Stimulated activated CD8-positive, alpha-beta memory T cell treated with anti-CD3 and anti-CD28 coated beads, Interleukin-2, amount 100 ng/mL, for 1 hour (primary cell): ENCODE measurements around the gene CCDC30.
A peak's percentile ranks its signal among the peaks of the same experiment; 100 is the strongest.

Experiments
- DNase-seq, 2 donors: peaks; one replicate each; pipeline ENCODE4 v3.0.0-alpha.2; 2020; ENCODE audit warnings: low read depth in 2 of 2

The CCDC30 gene

DNA sequence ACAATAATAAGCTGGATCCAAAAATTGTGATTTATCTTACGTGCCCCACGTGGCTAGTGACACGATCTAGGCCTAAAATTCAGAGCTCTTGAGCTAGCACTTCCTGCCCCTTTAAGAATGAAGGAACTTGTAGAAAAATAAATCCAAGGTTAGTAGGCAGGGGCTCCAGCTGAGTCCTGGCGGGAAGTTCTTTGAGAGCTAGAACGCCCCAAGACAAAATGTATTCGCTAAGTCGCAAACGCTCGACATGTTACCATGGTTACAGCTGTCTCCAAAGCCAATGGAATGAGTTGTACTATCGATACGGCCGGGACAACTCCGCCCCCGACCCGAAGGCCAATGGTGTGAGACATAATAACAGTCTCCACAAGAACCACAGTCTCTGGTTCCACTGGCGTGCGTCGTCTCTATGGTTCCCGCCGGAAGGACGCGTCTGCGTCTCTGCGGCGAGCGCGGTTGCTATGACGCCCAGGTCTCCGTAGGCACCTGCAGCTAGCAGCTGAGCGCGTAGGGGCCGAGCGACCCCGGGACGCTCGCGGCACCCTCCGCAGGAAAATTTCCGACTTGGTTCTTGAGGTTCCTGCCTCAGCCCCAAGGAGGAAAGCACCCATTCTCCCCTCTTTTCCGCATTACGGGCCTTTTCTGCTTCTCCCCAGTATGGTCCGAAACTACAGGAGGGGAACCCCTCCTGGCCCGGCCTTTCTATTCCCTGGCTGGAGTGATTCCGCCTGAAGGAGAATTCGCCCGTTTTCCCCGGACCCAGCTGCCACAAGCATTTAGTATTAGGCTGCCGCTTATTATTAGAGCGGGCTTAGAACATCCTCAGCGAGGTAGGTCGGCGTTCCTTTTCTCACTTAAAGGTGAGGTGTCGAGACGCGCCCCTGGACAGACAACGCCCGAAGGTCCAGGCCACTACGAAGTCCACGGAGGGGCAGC is at the start of gene CCDC30:
Gene CCDC30, plus strand, starts transcription at position 459 of the 936 bp plus-strand sequence. CDS start 17,266 bp downstream, outside the sequence.
- DNase-seq: peak; percentile 89 to 91

DNA sequence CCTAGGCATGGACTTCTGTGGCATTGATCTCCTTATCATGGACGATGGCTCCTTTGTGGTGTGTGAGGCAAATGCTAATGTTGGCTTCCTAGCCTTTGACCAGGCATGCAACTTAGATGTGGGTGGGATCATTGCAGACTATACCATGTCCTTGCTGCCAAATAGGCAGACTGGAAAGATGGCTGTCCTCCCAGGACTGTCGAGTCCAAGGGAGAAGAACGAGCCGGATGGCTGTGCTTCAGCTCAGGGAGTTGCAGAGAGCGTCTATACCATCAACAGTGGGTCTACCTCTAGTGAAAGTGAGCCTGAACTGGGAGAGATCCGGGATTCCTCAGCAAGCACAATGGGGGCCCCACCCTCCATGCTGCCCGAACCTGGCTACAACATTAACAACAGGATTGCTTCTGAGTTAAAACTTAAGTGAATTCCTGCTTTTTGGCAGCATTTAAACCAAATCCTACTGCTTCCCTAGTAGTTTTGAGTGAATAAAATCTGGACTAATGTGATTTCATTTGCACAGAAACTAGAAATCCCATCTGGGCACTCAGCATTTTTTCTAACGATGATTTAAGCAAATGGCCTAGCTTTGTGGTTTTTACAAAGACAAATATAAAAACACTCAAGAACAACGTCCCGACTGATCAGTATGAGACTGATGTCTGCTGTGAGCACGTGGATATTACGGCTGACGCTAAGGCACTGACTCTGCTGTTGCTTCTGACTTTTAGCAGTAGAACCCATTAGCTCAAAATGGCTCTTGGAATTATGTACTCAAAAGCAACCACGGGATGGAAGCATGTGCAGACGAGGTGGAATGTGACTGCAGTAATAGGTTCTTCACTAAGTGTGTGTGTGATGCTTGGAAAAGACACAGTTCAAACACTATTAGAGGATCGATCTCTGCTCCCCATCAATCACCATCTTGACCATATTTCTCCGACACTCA is 48.3 kb upstream of the CCDC30 start:
- DNase-seq: no peak

DNA sequence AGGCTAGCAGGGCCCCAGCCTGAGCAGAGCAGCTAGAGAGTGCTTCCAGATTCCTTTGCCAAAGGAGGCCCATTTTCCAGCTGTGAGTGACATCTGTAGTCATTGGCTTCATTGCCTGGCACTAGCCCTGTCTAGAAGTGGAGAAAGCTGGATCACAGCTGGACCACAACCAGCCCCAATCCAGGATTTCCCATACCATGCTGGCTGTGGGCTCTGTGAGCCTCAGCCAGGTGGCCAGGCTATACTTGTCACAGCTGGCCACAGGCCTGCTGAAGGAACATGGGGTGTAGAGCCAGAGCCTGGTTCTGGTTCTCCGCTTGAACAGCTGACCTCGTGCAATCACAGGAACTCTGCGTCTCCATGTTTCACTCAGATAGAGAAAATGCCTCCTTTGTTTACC is 45.9 kb upstream of the CCDC30 start:
- DNase-seq: no peak

DNA sequence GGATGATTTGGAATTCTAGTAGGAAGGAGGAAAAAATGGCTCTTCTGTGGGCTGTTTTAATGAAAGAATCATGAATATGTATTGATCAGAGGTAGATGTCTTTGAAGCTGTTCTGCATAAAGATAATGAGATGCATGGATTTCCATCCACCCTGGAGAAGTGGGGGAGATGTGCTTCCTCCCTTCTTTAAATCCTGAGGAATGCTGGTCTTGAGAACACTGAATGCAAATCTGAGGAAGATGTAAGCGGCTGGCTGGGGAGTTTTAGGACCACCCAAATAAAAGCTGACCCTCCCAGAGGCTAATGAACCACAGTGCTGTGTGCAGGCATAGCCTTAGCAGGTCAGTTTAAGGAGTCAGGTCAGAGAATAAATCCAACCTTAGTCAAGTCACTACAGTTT is 44.6 kb upstream of the CCDC30 start:
- no peak for DNase-seq

DNA sequence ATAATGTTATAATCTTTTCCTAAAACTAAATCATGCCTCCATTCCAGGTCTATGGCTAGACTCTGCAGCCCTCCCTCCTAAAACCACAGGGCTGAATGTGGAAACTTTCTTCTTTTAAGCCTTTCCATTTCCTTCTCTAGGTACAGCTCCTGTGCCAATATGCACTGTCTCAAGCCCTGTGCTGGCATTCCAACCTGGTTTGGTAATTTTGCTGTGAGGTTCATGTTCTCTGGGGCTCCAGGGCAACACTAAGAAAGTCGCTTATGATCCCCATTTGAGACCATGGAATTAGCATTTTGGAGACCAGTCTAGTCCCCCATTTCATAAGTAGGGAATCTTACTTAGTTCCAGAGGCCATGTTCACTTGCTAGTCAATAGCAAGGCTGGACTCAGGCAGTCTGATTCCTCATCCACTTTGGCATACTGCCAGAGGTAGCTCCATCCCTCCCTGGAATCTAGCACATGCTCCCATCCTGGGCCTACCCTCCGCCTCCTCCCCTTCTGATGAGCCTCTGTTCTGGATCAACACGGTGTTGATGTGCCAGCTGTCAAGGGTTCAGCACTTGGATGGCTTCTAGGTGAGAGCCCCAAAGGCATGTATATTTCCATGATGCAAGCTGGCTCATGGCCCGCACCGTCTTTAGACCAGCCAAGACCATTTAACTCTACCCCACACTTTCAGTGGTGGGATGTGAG is 43.8 kb upstream of the CCDC30 start:
- DNase-seq: no peak

DNA sequence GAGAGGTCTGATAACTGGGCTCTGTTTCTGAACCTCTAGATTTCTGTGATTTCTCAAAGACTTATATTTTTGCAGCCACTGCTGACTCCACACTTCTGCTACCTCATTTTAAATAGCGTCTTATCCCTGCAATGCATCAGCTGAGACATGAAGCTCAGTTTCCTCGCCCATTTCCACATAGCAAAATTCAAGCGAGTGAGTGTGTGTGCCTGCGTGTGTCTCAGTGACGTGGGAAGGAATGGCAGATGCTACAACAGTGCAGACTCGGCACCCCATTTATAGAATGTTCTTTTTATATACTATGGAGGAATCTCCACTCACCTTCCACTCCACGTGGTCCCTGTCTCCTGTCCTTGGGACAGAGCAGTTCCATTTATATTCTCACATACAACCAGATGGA is 43.0 kb upstream of the CCDC30 start:
- DNase-seq: no peak

DNA sequence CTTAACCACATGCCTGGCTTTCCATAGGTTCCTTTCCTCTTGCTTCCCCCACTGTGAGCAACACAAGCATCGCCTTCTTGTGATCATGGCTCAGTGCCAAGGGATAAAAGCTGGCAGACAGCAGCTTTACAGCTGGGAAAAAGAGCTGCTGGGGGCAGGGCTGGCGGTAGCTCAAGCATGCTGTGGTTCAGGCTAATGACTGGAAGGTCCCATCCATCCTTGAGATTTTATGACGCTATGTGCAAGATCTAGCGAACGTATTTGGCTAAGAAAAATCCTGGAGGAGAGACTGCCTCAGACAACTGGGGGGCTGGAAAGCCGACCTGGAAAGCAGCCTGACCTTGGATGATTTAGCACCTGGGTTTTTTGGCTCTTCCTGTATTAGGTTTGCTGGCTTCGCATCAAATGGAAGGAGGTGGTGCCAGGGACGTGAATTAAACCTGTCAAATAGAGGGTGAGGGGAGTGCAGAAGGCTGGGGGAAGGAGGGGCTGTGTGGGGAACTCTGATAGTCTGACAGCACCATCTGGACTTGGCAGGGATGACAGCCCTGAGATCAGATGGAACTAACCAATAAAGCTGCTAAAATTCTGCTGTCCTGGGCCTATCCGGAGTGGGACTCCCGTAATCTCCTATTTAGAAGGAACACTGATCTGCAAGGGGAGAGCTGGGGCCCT is 42.0 kb upstream of the CCDC30 start:
- DNase-seq: no peak

DNA sequence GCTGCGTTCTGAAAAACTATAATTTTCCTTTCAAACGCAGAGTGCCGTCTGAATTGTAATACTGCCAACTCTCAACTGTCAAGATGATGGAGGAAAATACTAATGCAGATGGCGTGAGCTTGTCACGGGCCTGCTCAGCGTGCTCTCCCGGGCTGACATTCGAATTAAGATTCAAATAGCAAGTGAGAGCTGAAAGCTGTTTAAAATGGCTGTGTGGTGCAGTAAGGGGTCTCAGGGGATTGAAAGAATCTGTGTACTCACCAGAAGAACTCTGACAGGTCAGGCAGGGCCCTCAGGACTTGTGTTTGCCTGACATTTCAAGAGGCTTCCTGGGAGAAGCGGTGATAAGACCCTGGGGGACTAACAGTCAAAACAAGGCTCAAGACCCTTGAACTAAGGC is 40.3 kb upstream of the CCDC30 start:
- no peak for DNase-seq

DNA sequence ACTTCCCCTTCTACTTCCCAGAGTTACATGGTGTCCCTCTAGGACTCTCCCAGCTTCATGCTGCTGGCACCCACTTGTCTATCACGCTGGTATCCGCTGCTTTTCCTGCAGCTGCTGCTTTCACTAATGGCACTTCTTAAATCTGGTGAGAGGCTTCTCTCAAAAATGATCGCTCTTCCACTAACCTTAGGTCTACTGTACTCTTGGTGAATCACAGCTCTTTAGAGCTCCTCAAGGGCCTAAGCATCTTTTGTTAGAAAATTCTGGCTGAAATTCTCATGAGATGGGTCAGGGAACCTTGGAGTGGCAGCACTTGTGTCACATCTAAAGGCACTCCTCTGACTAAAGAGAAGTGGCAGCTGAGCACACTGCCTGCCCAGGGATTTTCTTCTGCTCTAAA is 39.4 kb upstream of the CCDC30 start:
- DNase-seq: no peak

DNA sequence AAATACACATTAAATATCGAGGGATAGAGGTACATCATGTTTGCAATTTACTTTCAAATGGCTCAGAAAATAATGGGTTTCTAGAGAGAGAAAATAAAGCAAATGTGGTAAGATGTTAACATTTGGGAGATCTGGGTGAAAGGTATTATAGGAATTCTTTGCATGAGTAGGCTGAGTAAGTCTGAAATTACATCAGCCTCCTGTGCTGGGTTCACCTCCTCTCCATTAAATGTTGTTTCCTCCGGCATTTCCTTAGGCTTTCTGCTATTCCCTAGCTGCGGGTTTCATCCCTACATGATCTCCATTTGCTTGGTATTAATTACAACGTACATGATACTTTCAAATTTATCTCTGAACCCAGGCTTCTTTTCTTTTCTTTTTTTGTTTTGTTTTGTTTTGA is 38.9 kb upstream of the CCDC30 start:
- no peak for DNase-seq

DNA sequence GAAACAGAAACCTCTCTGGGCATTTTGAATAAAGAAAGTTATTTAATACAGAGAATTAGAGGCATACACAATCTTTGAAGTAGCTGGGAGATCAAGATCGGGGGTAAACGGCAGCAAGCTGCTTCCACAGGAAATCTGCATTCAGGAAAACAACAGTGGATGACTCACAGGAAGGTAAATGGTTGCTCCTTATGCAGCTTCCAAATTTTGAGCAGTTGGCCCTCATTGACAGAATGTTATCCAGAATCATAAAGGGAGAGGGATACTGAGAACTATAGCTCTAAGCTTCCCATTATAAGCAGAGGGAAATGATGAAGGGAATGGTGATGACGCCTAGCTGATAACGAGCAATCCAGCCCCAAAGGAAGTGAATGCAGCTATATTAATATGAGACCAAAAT is 35.8 kb upstream of the CCDC30 start:
- no peak for DNase-seq

DNA sequence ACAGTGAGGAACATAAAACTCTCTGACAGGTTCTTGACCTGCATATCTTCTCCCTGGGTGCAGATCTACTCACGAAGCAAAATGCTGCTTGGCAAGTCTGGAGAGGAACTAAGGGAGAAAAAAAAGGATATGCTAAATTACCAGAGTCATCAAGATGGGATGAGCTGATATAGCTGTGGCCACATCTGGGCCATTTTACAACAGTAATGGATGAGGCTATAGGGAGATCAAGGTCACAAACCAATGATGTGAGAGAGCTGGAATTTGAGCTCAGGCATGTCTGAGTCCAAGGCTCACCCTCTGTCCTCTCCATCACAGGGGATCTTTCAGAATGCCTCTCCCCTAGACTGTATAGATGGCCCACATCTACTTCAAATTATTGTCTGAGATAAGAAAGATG is 33.5 kb upstream of the CCDC30 start:
- DNase-seq: no peak

DNA sequence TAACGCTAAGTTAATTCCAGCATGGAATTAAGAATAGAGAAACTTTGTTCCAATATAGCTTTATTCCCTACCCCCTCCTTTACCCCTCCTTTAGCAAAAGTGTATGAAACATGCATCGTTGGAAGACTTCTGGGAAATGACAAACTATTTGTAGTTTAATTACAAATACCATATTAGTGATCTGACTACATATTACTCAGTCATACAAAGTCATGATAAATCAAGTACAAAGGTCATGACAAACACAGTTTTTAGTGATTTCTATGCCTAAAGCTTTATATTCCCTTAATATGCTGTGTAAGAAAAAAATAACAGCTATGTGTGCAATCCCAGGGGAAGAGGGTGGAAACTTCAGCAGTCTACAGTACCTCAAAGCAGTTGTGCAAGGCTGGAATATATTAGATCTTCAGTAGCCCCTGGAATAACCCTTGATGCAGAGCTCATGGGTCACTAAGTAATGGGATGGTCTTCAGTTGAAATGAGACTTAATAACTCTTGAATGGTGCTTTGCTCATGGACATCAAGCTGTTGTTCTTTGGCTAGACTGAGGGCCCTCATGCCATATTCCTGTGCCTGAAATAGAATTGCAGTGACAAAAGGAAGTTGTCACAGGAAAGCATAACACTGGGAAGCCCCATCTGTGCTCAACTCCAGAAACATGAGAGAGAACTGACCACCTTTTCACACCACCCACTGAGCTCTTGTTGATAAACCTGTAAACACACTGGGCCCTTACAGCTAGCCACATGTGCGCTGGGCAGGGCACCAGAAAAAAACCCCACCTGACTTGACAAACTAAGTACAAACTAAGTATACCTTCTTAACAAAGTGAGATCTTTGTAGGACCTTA is 32.6 kb upstream of the CCDC30 start:
- DNase-seq: no peak

DNA sequence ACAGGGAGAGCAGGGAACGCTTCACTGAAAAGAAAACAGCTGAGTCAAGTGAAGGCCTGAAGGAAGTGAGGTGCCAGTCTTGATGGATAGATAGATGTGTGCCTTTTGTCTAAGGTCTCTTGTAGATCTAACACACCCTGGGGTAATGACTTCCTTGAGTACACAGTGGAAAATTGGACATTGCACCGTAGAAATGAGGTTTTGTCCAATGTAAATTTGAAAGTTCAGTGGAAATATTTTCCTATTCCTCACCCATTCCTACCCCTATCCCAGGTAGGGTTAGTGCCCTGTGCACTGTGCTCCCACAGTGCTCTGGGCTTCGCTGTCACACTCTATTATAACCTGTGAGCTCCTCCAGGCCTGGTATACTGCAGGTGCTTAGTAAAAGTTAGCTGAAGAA is 31.6 kb upstream of the CCDC30 start:
- no peak for DNase-seq

DNA sequence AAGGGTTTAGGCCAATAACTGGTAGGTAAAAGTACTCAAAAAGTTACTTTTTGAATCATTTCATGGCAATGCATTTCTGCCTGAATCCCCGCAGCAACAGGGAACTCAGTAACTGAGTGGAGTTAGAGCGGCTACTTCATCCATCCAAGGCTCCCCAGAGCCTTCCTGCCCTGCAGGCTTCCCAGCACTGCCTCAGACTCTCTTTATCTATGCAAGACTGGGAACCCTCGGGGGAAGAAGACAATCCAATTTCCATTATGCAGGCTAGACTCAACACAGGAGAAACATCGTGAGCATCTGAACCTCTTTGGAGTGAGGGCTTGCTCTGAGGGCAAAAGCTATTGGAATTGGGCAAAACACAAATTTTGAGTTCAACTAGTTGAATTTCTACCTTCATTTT is 30.4 kb upstream of the CCDC30 start:
- no peak for DNase-seq

DNA sequence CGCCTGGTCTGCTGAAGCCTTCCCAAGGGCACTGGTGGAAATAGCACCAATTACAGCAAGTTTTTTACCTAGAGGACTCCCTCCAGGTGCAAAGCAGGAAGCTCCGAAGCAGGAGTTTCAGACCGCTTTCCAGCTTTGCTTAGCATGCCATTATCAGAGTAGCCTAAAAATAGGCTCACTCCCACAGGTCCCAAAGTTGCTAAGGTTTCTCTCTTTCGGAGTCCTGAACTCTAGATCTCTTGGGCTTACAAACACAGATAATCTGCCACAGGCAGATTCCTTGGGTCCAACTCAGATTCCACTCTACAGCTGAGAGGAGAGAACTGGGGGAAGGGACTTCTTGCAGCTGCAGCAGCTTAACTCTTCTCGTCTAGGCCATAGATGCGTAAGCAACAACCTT is 29.7 kb upstream of the CCDC30 start:
- DNase-seq: no peak

DNA sequence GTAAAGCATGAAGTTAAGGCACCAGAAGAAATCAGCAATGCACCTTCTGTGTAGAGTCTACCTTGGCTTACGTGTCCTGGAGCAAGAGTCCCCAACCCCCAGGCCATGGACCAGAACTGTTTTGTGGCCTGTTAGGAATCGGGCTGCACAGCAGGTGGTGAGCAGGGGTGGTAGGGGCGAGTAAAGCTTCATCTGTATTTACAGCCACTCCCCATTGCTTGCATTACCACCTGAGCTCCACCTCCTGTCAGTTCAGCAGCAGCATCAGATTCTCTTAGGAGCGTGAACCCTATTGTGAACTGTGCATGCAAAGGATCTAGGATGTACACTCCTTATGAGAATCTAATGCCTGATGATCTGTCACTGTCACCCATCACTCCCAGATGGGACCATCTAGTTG is 28.7 kb upstream of the CCDC30 start:
- no peak for DNase-seq

DNA sequence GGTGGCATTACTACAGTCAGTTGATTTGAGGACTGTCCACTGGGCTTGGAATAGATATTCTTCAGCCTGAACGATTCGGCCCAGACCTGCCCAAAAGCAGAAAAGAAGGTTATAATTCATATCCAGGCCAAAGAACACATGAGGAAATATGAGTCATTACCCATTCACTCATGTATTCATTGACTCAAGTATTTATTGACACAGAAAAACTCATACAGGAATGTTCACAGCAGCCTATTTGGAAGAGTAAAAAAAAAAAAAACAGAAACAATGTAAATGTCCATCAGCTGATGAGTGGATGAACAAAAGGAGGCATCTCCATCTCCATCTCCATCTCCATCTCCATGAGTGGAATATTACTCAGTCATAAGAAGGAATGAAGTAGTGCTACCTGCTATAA is 23.1 kb upstream of the CCDC30 start:
- no peak for DNase-seq

DNA sequence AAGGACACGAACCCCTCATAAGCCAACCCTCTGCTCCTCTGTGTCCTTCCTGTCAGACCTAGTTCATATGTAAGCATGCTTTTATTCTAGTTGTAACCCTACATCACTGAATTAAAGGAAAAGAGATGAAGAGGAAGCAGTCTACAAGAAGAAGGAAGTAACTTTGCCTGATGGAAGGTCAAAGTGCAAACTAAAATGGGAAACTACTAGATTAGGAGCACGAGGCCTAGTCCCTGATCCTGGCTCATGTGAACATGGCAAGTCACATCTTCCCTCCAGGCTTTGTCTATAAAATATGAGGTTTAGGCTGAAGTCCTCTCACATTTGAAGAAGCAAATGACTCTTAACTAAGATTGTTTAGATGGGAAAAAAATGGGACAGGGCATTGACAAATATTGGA is 20.4 kb upstream of the CCDC30 start:
- DNase-seq: no peak

DNA sequence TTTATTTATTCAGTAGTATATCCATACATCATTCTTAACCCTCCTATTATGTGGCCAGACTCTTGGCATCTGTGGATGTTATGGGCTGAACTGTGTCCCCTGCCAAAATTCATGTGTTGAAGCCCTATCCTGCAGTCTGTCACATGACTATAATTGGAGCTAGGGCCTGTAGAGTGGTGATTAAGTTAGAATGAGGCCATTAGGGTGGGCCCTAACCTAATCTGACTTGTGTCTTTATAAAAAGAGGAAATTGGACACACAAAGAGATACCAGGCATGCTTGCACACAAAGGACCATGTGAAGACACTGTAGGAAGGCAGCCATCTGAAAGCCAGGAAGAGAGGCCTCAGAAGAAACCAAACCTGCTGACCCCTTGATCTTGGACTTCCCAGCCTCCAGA is 13.8 kb upstream of the CCDC30 start:
- no peak for DNase-seq

DNA sequence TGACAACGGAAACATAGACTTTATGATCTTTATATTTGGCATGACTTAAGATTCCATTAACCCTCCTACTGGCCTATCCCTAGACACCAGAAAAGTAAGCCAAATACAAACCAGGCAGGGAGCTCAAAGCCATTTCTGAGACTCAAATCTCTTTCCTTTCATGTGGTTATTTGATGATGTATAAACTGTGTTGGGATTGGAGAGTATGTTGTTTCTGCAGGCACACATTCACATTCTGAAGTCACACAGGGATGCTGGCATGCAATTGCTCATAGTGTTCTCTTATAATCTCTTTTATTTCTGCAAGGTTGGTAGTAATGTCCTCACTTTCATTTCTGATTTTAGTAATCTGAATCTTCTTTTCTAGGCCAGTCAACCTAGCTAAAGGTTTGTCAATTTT is 13.0 kb upstream of the CCDC30 start:
- DNase-seq: no peak
